CD4-positive, alpha-beta T cell (primary cell): Measurements from ENCODE around the gene RBM20. TPM values are rescaled to one million over a fixed set of nuclear protein-coding genes. Genes with fewer than 3 reads are reported as not detected.

Experiments
- ATAC-seq: fragments of 200-7000 bp; cut with Tn5 transposase; one replicate; pipeline ENCODE4 v1.10.0; 2022; ENCODE audit warnings: mild to moderate bottlenecking; ENCODE audit not compliant: poor library complexity
- CTCF ChIA-PET: fragments of 350-600 bp; sonication (Branson Sonifier 250); formaldehyde crosslinking; loops from one replicate; lab custom pipeline; 2021; ENCODE audit warnings: antibody characterized with exemption, inconsistent platforms; lab: Charles Lee
- POLR2A ChIA-PET: fragments of 350-600 bp; sonication (Branson Sonifier 250); formaldehyde crosslinking; loops from one replicate; lab custom pipeline; 2021; ENCODE audit warnings: antibody characterized with exemption, inconsistent platforms; lab: Charles Lee
- DNase-seq, 14 experiments: peaks; one replicate each; pipeline ENCODE4 v3.0.0-alpha.2; 2013 to 2020; ENCODE audit warnings: mixed read lengths in 2 of 14
- H3K27ac ChIP-seq, 2 donors: one replicate each; pipeline versions ENCODE4 v1.5.1 to v1.7.0; 2013; ENCODE audit warnings: low read length in 2 of 2, low read depth in 1 of 2, mild to moderate bottlenecking in 1 of 2
- H3K27me3 ChIP-seq, 2 experiments: 1 replicate in 1 of 2; 2 replicates in 1 of 2; pipeline versions ENCODE4 v1.6.1 to v1.7.0; 2013; ENCODE audit warnings: low read length in 2 of 2, control low read depth in 1 of 2, mild to moderate bottlenecking in 1 of 2, moderate library complexity in 1 of 2; ENCODE audit not compliant: insufficient read depth in 2 of 2, control insufficient read depth in 1 of 2
- H3K36me3 ChIP-seq: one replicate; pipeline ENCODE4 v1.6.1; 2013; ENCODE audit warnings: low read length, control low read depth; ENCODE audit not compliant: insufficient read depth
- H3K4me1 ChIP-seq: one replicate; pipeline ENCODE4 v1.6.1; 2013; ENCODE audit warnings: low read length, control low read depth; ENCODE audit not compliant: insufficient read depth
- H3K4me3 ChIP-seq: one replicate; pipeline ENCODE4 v1.5.1; 2013; ENCODE audit warnings: mild to moderate bottlenecking, low read length, moderate library complexity
- H3K9me3 ChIP-seq, 2 experiments: 1 replicate in 1 of 2; 2 replicates in 1 of 2; pipeline versions ENCODE4 v1.6.1 to v1.7.0; 2013; ENCODE audit warnings: low read length in 2 of 2, mild to moderate bottlenecking in 2 of 2, control low read depth in 1 of 2, moderate library complexity in 1 of 2; ENCODE audit not compliant: control insufficient read depth in 1 of 2, insufficient read depth in 1 of 2
- H3K27ac Mint-ChIP-seq: one replicate; pipeline ENCODE4 v1.8.0; 2020; ENCODE audit warnings: mixed read lengths
- H3K27me3 Mint-ChIP-seq: one replicate; pipeline ENCODE4 v1.8.0; 2021; ENCODE audit warnings: mixed read lengths
- H3K36me3 Mint-ChIP-seq: one replicate; pipeline ENCODE4 v1.8.0; 2021; ENCODE audit warnings: low read depth, mixed read lengths
- H3K4me1 Mint-ChIP-seq: one replicate; pipeline ENCODE4 v1.8.0; 2021; ENCODE audit warnings: low read depth, mixed read lengths
- H3K4me3 Mint-ChIP-seq: one replicate; pipeline ENCODE4 v1.8.0; 2020; ENCODE audit warnings: mild to moderate bottlenecking, mixed read lengths
- H3K9me3 Mint-ChIP-seq: one replicate; pipeline ENCODE4 v1.8.0; 2020; ENCODE audit warnings: mixed read lengths
- CTCF ChIP-seq: fragments of 200-600 bp; IDR thresholded peaks from one replicate; pipeline ENCODE4 v1.8.0; 2022; ENCODE audit warnings: antibody characterized with exemption, mild to moderate bottlenecking
- intact Hi-C, 2 experiments: fragments of 100-400 bp; cut with DNase I in 1 of 2; cut with micrococcal nuclease in 1 of 2; formaldehyde crosslinking; loops; one replicate each; pipeline versions ENCODE4 v1.15.1 to v1.9.0; 2023 to 2025; cut with DNase I, micrococcal nuclease
- total RNA-seq, 174 experiments: library from RNA in 2 of 174; stranded (reverse) in 2 of 174; gene quantifications; one replicate each; pipeline ENCODE4 v1.2.3 and lab custom pipeline; 2021 to 2026

RBM20 gene
- total RNA-seq, 2 experiments from 2014 or later: 0.91 to 1.1 TPM

DNA sequence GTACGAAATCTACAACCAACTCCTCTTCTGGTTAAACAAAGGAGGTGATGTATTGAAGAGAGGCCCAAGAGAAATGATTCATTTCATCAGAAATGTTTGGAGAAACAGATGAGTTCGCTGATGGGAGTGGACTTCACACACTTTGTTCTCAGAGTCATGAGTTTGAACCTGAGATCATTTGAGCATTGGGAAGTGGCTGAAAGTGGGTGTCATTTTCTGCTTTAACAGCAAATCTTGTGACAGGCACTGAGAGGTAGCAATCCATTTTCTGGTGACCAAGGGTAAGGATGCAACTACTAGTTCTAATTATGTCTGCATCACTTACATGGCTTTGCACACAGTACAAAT lies 51.4 kb downstream of the RBM20 start:
- Histone ChIP-seq H3K27ac (no peak overlapping the region), H3K4me3 (no peak overlapping the region), H3K9me3 (no peaks in the 10 kb centered on the region), H3K36me3 (no peaks in the 10 kb centered on the region), H3K4me1 (no peaks in the 10 kb centered on the region), H3K27me3 (no peaks in the 10 kb centered on the region)
- Mint-ChIP-seq H3K4me1 (no peaks in the 10 kb centered on the region), H3K27me3 (peaks cover 4% of the 10 kb centered on the region), H3K9me3 (peaks cover 5% of the 10 kb centered on the region), H3K27ac (no peak overlapping the region), H3K4me3 (no peak overlapping the region), H3K36me3 (no peaks in the 10 kb centered on the region)
- POLR2A ChIA-PET: no interaction called here
- intact Hi-C loops: no loop called here
- CTCF ChIA-PET: no interaction called here
- no peak for TF ChIP-seq CTCF
- ATAC-seq (no peak), DNase-seq (no peak)

GRCh38 chr10:110696436-110696835 lies 52.3 kb downstream of the RBM20 start:
- ChIA-PET CTCF (no interaction called here), POLR2A (no interaction called here)
- Histone ChIP-seq H3K9me3 (no peaks in the 10 kb centered on the region), H3K4me1 (no peaks in the 10 kb centered on the region), H3K36me3 (no peaks in the 10 kb centered on the region), H3K4me3 (no peak overlapping the region), H3K27ac (no peak overlapping the region), H3K27me3 (no peaks in the 10 kb centered on the region)
- TF ChIP-seq CTCF: no peak
- Mint-ChIP-seq H3K36me3 (no peaks in the 10 kb centered on the region), H3K9me3 (peaks cover 5% of the 10 kb centered on the region), H3K27ac (no peak overlapping the region), H3K4me3 (no peak overlapping the region), H3K4me1 (no peaks in the 10 kb centered on the region), H3K27me3 (peaks cover 4% of the 10 kb centered on the region)
- ATAC-seq: no peak
- DNase-seq: no peak
- intact Hi-C loops: no loop called here

DNA sequence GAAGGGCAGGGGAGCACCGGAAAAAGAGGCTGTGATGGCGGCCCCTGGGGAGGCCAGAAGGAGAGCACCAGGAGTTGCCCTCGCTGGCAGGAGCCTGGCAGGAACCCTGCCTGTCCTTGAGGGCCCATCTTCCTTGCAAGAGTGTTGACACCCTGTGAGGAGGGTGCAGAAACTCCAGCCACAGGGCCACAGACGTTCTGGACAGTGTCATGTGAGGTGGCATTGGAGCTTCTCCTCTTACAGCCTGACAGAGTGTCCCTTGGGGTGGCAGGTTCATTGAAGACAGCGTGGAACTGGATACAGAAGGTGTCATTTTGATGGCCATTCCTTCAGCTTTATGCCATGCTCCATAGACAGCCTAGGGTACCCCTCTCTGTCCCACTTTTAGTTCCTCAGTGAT lies 54.2 kb downstream of the RBM20 start:
- H3K27me3 ChIP-seq: no peaks in the 10 kb centered on the region
- Mint-ChIP-seq H3K27me3 (peaks cover under 1% of the 10 kb centered on the region), H3K4me3 (no peak overlapping the region), H3K27ac (no peak overlapping the region), H3K9me3 (peaks cover under 1% of the 10 kb centered on the region), H3K36me3 (no peaks in the 10 kb centered on the region), H3K4me1 (no peaks in the 10 kb centered on the region)
- ChIA-PET CTCF (interaction anchor here (0.7 kb wide), 1 partner anchor 201 kb away, joined by 3 read pairs; no protein-coding TSS in a partner anchor), POLR2A (no interaction called here)
- no peak overlapping the region for H3K4me3 ChIP-seq
- H3K9me3 ChIP-seq: no peaks in the 10 kb centered on the region
- intact Hi-C loops: no loop called here
- no peaks in the 10 kb centered on the region for H3K36me3 ChIP-seq
- no peak overlapping the region for H3K27ac ChIP-seq
- no peak for TF ChIP-seq CTCF
- no peak for DNase-seq
- H3K4me1 ChIP-seq: no peaks in the 10 kb centered on the region
- no peak for ATAC-seq
